Endothelial cell of umbilical vein (primary cell): ENCODE data around the gene FOXB1. TPM values are rescaled to one million over a fixed set of nuclear protein-coding genes. Genes with fewer than 3 reads are reported as not detected.

ENCODE experiments used
- BruUV-seq: library from RNA; stranded (reverse); fragments of 400-500 nt; replicated peaks from 2 replicates; lab custom pipeline; 2021; lab: Mats Ljungman, UMichigan
- CTCF ChIA-PET: fragments of 300-600, 350-600 bp; sonication (Branson Sonifier 250); formaldehyde crosslinking; loops from one replicate; lab custom pipeline; 2021; ENCODE audit warnings: antibody characterized with exemption, inconsistent platforms; lab: Charles Lee
- POLR2A ChIA-PET: fragments of 300-600, 350-600 bp; sonication (Branson Sonifier 250); formaldehyde crosslinking; loops from one replicate; lab custom pipeline; 2021; ENCODE audit warnings: antibody characterized with exemption, inconsistent platforms; lab: Charles Lee
- DNase-seq: peaks from one replicate; pipeline ENCODE4 v3.0.0-alpha.2; 2011; ENCODE audit warnings: low read depth, low spot score
- FAIRE-seq: peaks from 2 replicates; lab custom pipeline; 2011; peaks lifted over from hg19 to GRCh38; lab: Jason Lieb, UNC
- H2AFZ ChIP-seq: 2 replicates; pipeline ENCODE4 v1.6.0; 2012; ENCODE audit warnings: low read depth, low read length, control low read depth, inconsistent platforms
- H3K27ac ChIP-seq: 2 replicates; pipeline ENCODE4 v1.5.1; 2011; ENCODE audit warnings: low read depth, mild to moderate bottlenecking, control low read depth, low read length, moderate library complexity; ENCODE audit not compliant: insufficient read depth
- H3K27me3 ChIP-seq, 2 experiments: 2 replicates each; pipeline versions ENCODE4 v1.6.0 to v1.6.1; 2011; ENCODE audit warnings: low read length in 2 of 2, mixed read lengths in 1 of 2; ENCODE audit not compliant: control insufficient read depth in 2 of 2, insufficient read depth in 2 of 2
- H3K36me3 ChIP-seq, 2 experiments: 2 replicates in 1 of 2; 3 replicates in 1 of 2; pipeline ENCODE4 v1.5.1; 2011; ENCODE audit warnings: low read length in 2 of 2, mild to moderate bottlenecking in 1 of 2, moderate library complexity in 1 of 2; ENCODE audit not compliant: control insufficient read depth in 2 of 2, insufficient read depth in 2 of 2; ENCODE audit errors: extremely low read depth in 1 of 2
- H3K4me1 ChIP-seq: 3 replicates; pipeline ENCODE4 v1.5.1; 2011; ENCODE audit warnings: mild to moderate bottlenecking, low read length; ENCODE audit not compliant: control insufficient read depth, insufficient read depth; ENCODE audit errors: extremely low read depth
- H3K4me2 ChIP-seq: 2 replicates; pipeline ENCODE4 v1.6.1; 2011; ENCODE audit warnings: low read length, control low read depth, mixed read lengths; ENCODE audit not compliant: insufficient read depth
- H3K4me3 ChIP-seq, 3 experiments: fragments of 200-600 bp in 1 of 3; sonication (generic), shearing (Covaris generic) in 1 of 3; replicated peaks in 1 of 3; 2 replicates each; pipeline ENCODE4 v1.5.1; 2011 to 2016; ENCODE audit warnings: control low read depth in 3 of 3, low read length in 3 of 3, mild to moderate bottlenecking in 2 of 3, inconsistent platforms in 1 of 3, low read depth in 1 of 3, moderate library complexity in 1 of 3; ENCODE audit not compliant: insufficient read depth in 1 of 3
- H3K79me2 ChIP-seq: 2 replicates; pipeline ENCODE4 v1.6.0; 2012; ENCODE audit warnings: low read length, inconsistent platforms; ENCODE audit not compliant: control insufficient read depth, insufficient read depth
- H3K9ac ChIP-seq: replicated peaks from 2 replicates; pipeline ENCODE3; 2011; ENCODE audit warnings: low read length, control low read depth; ENCODE audit not compliant: insufficient read depth; ENCODE audit errors: extremely low read depth
- H3K9me1 ChIP-seq: replicated peaks from 3 replicates; pipeline ENCODE4 v1.6.0; 2011; ENCODE audit warnings: mild to moderate bottlenecking, low read length; ENCODE audit not compliant: control insufficient read depth, insufficient read depth; ENCODE audit errors: extremely low read depth
- H3K9me3 ChIP-seq: replicated peaks from 2 replicates; pipeline ENCODE4 v1.5.1; 2012; ENCODE audit warnings: low read length, inconsistent platforms; ENCODE audit not compliant: control insufficient read depth, insufficient read depth
- H4K20me1 ChIP-seq: replicated peaks from 2 replicates; pipeline ENCODE3; 2011; ENCODE audit warnings: mild to moderate bottlenecking, low read length; ENCODE audit not compliant: control insufficient read depth, insufficient read depth; ENCODE audit errors: extremely low read depth
- EZH2 ChIP-seq: IDR thresholded peaks from 2 replicates; pipeline ENCODE4 v1.6.1; 2012; ENCODE audit warnings: borderline replicate concordance, low read depth, mild to moderate bottlenecking, moderate library complexity, low read length, inconsistent platforms; ENCODE audit not compliant: severe bottlenecking
- GATA2 ChIP-seq: IDR thresholded peaks from 2 replicates; pipeline ENCODE4 v1.7.0; 2011; ENCODE audit warnings: low read depth, mild to moderate bottlenecking, moderate library complexity, mixed read lengths, low read length; ENCODE audit not compliant: insufficient read length, insufficient read depth
- dilution Hi-C: fragments of 300-500 bp; cut with MboI; formaldehyde crosslinking; loops from one replicate; pipeline ENCODE4 v1.15.0; 2019; ENCODE audit warnings: low sequenced_read_pairs; ENCODE audit not compliant: extremely low pct_ligation_motif_present
- intact Hi-C: fragments of 100-400 bp; cut with micrococcal nuclease; formaldehyde crosslinking; loops from one replicate; pipeline ENCODE4 v1.10.0; 2022
- polyA plus RNA-seq, 4 experiments: library from polyadenylated mRNA; depleted of rRNA in 3 of 4; stranded (reverse) in 3 of 4; unstranded in 1 of 4; fragments of >200 nt; gene quantifications; 2 replicates each; pipeline versions ENCODE4 v1.2.1 to v1.2.3, GENCODE V29; 2011 to 2012; ENCODE audit warnings: missing spikeins in 1 of 4
- total RNA-seq: library from RNA; stranded (reverse); gene quantifications from 2 replicates; pipeline ENCODE4 v1.2.3, GENCODE V29; 2021
- TF ChIP-seq, protein P1 (sequence below): IDR thresholded peaks from 2 replicates; pipeline ENCODE4 v1.6.1; 2011; ENCODE audit not compliant: insufficient read depth, insufficient read length
- TF ChIP-seq, protein P2 (sequence below), 2 donors: IDR thresholded peaks; 1 replicate in 1 of 2; 2 replicates in 1 of 2; pipeline ENCODE4 v1.5.1; 2011; ENCODE audit warnings: low read length in 2 of 2, mild to moderate bottlenecking in 2 of 2, moderate library complexity in 2 of 2, control low read depth in 1 of 2, inconsistent platforms in 1 of 2, low read depth in 1 of 2; ENCODE audit not compliant: insufficient read depth in 1 of 2; ENCODE audit errors: extremely low read depth in 1 of 2

FOXB1 gene
- total and polyA plus RNA-seq, 2 donors (not counting 3 experiments of a cell fraction or from before 2014, with no cell fraction given) = not detected

- CTCF ChIA-PET = interaction anchor here (0.7 kb wide), 1 partner anchor 1778 kb away, joined by 3 read pairs; no protein-coding TSS in a partner anchor
- no peak overlapping the region for H2AFZ ChIP-seq
- H3K79me2 ChIP-seq = no peaks in the 10 kb centered on the region
- H3K9ac ChIP-seq = no peak overlapping the region
- H3K27me3 ChIP-seq = peaks cover 96 to 99% of the 10 kb centered on the region in 2 experiments
- no peaks in the 10 kb centered on the region for H3K4me1 ChIP-seq
- POLR2A ChIA-PET = no interaction called here
- TF ChIP-seq, protein P1, sequence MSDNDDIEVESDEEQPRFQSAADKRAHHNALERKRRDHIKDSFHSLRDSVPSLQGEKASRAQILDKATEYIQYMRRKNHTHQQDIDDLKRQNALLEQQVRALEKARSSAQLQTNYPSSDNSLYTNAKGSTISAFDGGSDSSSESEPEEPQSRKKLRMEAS = no peak
- dilution Hi-C loops = no loop called here
- DNase-seq (no peak), FAIRE-seq (no peak)
- no peaks in the 10 kb centered on the region for H3K9me1 ChIP-seq
- H4K20me1 ChIP-seq = no peaks in the 10 kb centered on the region
- intact Hi-C loops = loop anchor here (5.0 to 10.0 kb wide), 2 partner anchors 307 to 325 kb away; no protein-coding TSS in a partner anchor
- no peak overlapping the region for H3K4me3 ChIP-seq
- no peaks in the 10 kb centered on the region for H3K36me3 ChIP-seq
- H3K9me3 ChIP-seq = no peaks in the 10 kb centered on the region
- no TSS peak for BruUV-seq
- no peak overlapping the region for H3K27ac ChIP-seq
- no peak overlapping the region for H3K4me2 ChIP-seq
These were observed 4.4 kb upstream of the FOXB1 start for GRCh38 chr15:59999612-60000112.

GRCh38 chr15:60000113-60000823 is 3.8 kb upstream of the FOXB1 start:
- H3K9me1 ChIP-seq = no peaks in the 10 kb centered on the region
- intact Hi-C loops = loop anchor here (5.0 kb wide), 1 partner anchor 308 kb away; no protein-coding TSS in a partner anchor

More at GRCh38 chr15:60000113-60000823, 3.8 kb upstream of the FOXB1 start:
- H3K27ac ChIP-seq = no peak overlapping the region
- dilution Hi-C loops = no loop called here
- ChIA-PET POLR2A (no interaction called here), CTCF (interaction anchor here (0.7 kb wide), 1 partner anchor 1778 kb away, joined by 3 read pairs; no protein-coding TSS in a partner anchor)
- H4K20me1 ChIP-seq = no peaks in the 10 kb centered on the region
- H2AFZ ChIP-seq = no peak overlapping the region
- H3K4me2 ChIP-seq = no peak overlapping the region
- no peaks in the 10 kb centered on the region for H3K36me3 ChIP-seq
- FAIRE-seq (no peak), DNase-seq (no peak)
- H3K4me3 ChIP-seq = no peak overlapping the region
- BruUV-seq = no TSS peak
- no peak for TF ChIP-seq GATA2
- peak; percentile 75 for TF ChIP-seq EZH2
- TF ChIP-seq, protein P2, sequence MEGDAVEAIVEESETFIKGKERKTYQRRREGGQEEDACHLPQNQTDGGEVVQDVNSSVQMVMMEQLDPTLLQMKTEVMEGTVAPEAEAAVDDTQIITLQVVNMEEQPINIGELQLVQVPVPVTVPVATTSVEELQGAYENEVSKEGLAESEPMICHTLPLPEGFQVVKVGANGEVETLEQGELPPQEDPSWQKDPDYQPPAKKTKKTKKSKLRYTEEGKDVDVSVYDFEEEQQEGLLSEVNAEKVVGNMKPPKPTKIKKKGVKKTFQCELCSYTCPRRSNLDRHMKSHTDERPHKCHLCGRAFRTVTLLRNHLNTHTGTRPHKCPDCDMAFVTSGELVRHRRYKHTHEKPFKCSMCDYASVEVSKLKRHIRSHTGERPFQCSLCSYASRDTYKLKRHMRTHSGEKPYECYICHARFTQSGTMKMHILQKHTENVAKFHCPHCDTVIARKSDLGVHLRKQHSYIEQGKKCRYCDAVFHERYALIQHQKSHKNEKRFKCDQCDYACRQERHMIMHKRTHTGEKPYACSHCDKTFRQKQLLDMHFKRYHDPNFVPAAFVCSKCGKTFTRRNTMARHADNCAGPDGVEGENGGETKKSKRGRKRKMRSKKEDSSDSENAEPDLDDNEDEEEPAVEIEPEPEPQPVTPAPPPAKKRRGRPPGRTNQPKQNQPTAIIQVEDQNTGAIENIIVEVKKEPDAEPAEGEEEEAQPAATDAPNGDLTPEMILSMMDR (IDR thresholded peaks at IDR 0.05; ENCODE audit: extremely low read depth in 1 of 2, insufficient read depth in 1 of 2, low read depth in 1 of 2, low read length in 2 of 2) = no peak
- H3K9ac ChIP-seq = no peak overlapping the region
- H3K4me1 ChIP-seq = no peaks in the 10 kb centered on the region
- H3K79me2 ChIP-seq = no peaks in the 10 kb centered on the region
- peaks cover 96 to 99% of the 10 kb centered on the region in 2 experiments for H3K27me3 ChIP-seq
- H3K9me3 ChIP-seq = no peaks in the 10 kb centered on the region
